EH (cell line): Measurements from ENCODE around the gene MIEF1.

Experiments used
- DNase-seq: peaks from one replicate; pipeline ENCODE4 v3.0.0-alpha.2; 2015; ENCODE audit warnings: low read depth

MIEF1 gene

GRCh38 chr22:39470451-39471291, 31.4 kb upstream of the MIEF1 start:
- no peak for DNase-seq

DNA sequence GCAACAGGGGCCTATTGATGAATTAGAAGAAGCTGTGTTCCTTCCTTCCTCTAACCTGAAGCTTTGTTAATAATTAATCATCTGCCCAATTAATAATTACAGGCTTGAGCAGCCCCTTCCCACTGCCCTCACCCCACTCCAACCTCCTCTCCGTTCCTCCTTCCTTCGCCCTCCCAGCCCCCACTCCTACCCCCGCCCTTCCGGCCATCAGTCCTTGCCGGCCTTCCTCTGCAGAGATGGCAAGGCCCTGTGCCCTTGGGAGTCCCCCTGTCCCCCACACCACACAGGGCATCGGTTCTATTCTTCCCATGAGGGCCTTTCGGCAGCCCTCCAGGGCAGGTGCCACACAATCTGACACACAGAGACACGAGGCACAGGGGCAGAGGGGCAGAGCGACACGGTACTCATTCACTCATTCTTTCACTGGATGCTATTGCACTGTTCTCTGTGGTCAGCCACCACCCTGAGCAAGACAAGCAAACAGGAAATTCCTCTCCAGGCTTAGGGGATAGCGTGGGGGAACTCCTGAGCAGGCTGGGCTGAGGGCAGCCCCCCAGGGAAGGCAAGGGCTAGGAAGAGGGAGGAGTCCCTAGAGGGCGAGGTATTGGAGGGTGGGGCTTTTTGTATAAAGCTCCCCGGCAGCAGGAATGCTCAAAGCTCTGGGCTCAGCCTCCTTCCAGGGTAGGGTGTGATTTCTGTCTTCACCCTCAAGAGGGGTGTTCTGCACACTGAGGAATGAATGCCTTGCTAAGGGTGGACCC, 30.5 kb upstream of the MIEF1 start:
- peak; percentile 86 for DNase-seq

DNA sequence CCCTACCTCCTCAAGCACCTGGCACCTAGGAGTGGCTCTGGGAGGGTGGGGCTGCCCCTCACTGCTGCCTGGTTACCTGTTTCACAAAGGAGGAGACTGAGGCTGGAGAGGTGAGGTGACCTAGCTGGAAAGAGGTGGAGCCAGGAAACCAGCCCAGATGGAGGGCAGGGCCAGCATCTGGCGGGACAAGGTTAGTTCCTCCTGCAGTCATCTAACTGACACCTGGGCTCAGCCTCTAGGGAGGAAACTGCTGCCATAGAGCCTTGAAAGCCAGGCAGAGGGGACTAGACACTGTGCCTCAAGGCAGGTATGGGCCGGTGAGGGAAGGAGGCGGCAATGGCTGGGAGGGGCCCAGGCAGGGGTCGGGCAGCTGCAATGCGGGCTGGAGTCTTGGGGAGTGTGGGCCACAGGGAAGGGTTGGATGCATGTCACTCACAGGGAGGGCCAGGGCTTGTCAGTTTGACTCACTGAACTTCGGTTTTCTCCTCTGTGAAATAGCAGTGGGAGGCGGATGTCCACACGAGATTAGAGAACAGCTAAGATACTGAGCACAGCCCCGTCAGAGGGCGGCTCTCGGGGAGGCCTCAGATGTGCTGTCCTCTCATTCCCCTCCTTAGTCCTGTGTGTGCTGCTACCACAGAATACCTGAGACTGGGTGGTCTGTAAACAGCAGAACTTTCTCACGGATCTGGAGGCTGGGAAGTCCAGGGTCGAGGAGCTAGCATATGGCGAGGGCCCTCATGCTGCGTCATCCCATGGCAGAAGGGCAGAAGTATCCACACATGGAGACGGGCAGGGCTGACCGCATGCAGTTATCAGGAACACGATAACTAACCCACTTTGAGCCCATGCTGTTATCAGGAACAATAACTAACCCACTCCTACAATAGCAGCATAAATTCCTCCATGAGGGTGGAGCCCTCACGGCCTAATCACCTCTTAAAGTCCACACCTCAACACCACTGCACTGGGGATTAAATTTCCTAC, 29.2 kb upstream of the MIEF1 start:
- no peak for DNase-seq

DNA sequence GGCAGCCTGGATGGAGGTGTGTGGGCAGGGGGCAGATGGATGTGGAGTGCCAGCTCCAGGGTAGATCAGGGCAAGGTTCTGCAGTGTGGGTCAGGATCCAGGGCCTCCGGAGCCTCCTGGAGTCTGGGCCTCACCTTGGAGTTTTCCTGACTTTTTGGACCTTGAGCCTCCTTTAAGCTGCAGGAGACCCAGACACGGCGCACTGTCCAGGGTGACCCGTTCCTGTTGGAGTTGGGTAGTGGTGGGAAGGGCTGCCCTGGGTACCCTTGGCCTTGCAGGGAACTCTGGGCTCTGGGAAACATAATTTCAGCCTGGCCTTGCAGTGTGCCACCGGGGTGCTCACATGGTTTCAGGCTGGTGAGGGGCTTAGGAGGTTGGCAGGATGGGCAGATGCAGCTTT, 28.2 kb upstream of the MIEF1 start:
- no peak for DNase-seq

DNA sequence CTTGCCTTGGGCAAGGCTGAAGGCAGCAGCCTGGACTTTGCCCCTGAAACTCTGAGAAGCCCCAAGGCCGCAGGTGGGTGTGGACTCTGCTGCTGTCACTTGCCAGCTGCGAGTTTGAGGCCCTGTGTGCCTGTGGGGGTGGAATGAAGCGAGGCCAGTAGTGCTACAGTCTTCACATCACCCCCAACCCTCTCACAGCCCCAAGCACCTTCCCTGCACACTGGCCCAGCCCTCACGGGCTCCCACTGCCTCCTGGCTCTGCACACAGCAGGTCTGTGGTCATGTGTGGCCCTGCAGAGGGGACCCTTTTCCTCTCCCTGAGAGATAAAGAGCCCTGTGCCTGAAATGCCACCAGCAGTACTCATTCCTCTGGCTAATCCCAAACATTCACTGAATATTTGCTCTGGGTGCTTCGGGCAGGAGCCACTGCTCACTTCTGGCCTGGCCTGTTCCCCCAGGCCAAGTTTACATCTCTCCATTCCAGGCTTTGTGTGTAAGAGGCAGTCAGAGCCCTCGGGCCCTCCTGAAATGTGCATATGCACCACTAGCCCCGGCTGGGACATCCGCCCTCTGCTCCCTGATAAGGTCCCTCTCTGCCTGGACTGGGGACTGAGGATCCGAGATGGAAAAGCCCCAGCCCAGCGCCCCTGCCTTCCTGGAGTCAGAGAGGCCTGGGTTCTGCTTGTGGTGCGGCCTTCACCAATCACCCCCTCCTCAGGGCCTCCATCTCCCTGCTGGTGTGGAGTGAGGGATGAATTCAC, 27.6 kb upstream of the MIEF1 start:
- DNase-seq = peak; percentile 86

DNA sequence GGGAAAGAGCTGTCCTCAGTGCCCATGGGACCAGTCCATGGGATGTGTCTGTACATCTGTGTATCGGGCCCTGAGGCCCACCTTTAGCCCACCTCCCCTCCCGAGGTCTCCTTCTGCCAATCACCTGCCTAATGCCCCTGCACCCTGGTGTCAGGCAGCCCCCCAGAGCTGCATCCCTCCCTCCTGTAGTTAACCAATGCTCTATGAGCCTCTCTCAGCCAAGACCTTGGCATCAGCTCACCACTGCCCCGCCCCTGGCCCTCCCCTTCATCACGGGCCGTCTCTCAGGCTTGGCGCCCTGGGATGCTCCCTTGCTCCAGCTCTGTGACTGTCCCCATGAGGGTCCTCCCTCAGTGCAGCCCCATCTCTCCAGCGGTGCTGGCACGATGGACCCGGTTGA, 26.8 kb upstream of the MIEF1 start:
- DNase-seq = no peak

DNA sequence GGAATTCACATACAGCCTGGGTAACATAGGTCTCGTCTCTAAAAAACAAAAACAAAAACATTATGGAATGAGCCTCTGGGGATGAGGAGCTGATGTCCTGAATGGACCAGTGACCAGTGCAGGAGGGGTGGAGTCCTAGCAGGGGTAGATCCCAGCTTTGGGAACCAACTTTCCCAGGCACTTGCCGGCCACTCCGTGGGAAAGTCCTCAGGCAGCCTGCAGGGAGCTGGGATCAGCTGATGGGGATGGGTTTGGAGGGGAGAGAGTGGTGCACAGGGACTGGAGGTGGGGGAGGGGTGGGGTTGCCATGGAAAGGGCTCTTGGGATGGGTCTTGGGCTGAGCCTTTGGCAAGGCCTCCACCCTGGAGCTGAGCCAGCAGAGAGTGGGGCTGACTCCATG, 26.2 kb upstream of the MIEF1 start:
- DNase-seq = no peak

DNA sequence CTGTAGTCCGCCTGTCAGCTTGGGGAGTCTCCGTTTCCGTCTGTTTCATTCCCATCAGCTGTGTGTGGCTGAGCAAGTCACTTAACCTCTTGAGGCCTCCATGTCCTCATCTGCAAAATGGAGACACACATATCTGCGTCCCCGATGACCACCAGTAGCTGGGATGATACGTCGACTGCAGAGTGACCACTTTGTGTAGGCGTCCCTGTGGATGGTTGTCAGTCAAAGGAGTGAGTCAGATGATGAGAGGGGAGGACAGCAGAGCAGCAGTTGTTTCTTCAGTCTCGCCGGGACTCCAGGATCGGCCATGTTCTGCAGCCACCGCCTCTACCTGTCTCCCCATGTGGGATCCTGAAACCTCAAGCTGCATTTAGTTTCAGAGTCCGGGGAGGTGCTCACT, 25.4 kb upstream of the MIEF1 start:
- DNase-seq = no peak

GRCh38 chr22:39477542-39477941, 24.5 kb upstream of the MIEF1 start:
- no peak for DNase-seq

GRCh38 chr22:39478441-39478850, 23.6 kb upstream of the MIEF1 start:
- DNase-seq = peak; percentile 30

- no peak for DNase-seq
Measured at GRCh38 chr22:39479254-39479653, 22.8 kb upstream of the MIEF1 start.

DNA sequence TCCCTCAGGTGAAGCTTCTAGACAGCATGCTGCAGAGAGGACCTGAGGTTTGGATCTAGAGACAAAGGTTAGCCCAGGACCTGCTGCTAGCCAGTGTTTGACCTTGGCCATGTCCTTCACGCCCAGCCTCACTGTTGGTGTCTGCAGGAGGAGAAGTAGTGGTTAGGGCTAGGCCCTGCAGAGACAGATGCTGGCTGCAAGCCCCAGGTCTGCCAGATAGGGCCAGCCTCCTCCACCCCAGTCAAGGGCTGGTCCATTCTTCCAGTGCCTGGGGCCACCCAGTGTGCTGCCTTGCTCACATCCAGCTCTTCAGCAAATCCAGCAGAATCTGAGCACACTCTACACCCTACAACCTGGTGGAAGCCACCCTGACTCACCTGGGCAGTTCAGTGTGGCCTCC, 21.5 kb upstream of the MIEF1 start:
- no peak for DNase-seq

DNA sequence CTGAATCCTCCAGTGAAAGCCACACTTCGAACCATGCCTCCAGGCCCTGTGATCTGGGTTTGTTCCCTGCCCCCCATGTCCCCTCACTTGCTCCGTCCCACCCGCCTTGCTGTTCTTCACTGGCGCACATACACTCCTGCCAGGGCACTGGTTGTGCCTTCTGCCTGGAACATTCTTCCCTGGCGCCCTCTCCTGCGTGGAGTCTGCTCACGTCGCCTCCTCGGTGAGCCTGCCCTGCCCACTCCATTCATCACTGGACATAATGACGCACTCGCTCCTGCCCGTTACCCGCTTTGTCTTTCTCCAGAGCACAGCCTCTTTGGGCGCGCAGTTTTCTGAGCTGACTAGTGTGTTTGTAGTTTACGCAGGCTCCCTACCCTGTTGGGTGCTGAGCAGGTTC, 21.0 kb upstream of the MIEF1 start:
- no peak for DNase-seq

DNA sequence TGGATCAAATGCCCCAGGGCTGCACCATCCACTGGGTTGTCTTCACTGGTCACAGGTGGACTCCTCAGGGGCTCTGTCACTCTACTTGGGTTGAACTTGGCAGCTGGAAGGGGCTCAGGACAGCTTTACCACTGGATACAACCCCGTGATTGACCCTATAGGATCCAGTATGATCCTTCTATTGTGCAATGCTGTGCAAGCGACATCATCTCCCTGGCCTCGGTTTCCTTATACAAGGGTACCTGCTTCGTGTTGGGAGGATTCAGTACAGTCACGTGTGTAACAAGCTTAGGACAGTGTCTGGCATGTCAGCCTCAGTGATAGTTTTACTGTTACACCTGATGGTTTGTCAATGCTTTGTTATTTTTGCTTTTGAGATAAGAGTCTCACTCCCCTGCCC, 20.5 kb upstream of the MIEF1 start:
- DNase-seq = no peak

GRCh38 chr22:39482768-39483167, 19.3 kb upstream of the MIEF1 start:
- no peak for DNase-seq

- DNase-seq = no peak
Measured at GRCh38 chr22:39486951-39487825, 14.9 kb upstream of the MIEF1 start.

GRCh38 chr22:39487826-39488520, 14.1 kb upstream of the MIEF1 start:
- no peak for DNase-seq

DNA sequence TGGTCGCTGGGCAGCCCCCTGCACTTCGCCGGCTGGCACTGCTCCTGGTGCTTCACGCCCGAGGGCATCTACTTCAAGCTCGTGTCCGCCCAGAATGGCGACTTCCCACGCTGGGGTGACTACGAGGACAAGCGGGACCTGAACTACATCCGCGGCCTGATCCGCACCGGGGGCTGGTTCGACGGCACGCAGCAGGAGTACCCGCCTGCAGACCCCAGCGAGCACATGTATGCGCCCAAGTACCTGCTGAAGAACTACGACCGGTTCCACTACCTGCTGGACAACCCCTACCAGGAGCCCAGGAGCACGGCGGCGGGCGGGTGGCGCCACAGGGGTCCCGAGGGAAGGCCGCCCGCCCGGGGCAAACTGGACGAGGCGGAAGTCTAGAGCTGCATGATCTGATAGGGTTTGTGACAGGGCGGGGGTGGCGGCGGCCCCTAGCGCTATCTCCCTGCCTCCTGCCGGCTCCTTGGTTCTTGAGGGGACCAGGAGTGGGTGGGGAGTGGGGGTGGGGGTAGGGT, 13.5 kb upstream of the MIEF1 start:
- DNase-seq = no peak
